AG09319 (cell line): ENCODE results near the gene VARS2.
"Not testable (repeated sequence)": the region's sequence is repeated elsewhere in the genome, so short reads cannot be mapped to it uniquely, and the experiment has no call there.

Experiments used
- DNase-seq: peaks from one replicate; pipeline ENCODE4 v3.0.0-alpha.2; 2010; ENCODE audit warnings: low read depth; ENCODE audit errors: extremely low read depth
- CTCF ChIP-seq: IDR thresholded peaks from 2 replicates; pipeline ENCODE4 v1.5.1; 2011; ENCODE audit warnings: low read depth, mild to moderate bottlenecking, inconsistent platforms, low read length, moderate library complexity

Gene VARS2

DNA sequence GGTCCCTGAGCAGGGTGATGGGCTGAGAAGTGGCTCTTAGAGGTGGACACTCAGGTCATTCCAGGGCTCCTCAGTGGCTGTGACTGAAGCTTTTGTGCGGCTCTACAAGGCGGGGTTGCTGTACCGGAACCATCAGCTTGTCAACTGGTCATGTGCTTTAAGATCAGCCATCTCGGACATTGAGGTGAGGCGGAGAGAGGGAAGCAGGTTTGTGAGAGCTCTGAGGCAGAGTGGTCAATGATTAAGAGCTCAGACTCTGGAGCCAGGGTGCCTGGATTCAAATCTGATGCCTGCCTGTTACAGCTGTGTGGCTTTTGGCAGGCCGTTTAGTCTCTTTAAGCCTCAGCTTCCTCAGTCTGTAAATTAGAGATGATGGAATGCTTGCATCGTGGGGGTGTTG, 3.0 kb downstream of the VARS2 start:
- DNase-seq, result no peak
- no peak for TF ChIP-seq CTCF

DNA sequence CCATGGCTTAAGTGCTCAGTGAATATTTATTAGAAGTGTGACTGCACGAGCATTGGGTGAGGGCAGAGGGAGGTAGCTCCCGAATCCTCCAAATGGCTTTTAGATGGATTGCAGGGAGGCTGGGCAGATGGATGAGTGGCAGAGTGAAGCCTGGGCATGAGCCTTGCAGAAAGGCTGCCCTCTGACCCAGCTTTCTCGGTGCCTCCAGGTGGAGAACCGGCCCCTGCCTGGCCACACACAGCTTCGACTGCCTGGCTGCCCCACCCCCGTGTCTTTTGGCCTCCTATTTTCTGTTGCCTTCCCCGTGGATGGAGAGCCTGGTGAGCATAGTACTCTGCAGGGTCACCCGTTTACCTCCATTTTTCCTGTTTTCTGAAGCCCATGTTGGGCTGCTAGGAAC, 3.4 kb downstream of the VARS2 start:
- no peak for DNase-seq
- no peak for TF ChIP-seq CTCF

DNA sequence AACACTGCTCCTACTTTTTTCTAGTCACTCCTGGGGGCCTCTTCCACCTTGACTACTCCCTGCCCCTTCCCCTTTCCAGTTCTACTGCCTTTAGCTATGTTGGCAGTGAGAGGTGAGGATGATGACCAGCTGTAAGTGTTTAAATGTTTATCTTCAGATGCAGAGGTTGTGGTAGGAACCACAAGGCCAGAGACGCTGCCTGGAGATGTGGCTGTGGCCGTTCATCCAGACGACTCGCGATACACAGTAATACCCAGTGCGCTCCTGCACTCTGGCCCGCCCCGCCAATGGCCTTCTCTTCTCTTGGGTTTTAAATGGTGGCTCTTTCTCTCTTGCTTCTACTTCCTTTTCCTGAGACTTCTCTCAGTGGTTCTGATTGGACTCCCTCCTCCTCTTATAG, 4.6 kb downstream of the VARS2 start:
- no peak for DNase-seq
- no peak for TF ChIP-seq CTCF

GRCh38 chr6:30922447-30922852, 8.4 kb downstream of the VARS2 start:
- no peak for TF ChIP-seq CTCF
- DNase-seq, result no peak

DNA sequence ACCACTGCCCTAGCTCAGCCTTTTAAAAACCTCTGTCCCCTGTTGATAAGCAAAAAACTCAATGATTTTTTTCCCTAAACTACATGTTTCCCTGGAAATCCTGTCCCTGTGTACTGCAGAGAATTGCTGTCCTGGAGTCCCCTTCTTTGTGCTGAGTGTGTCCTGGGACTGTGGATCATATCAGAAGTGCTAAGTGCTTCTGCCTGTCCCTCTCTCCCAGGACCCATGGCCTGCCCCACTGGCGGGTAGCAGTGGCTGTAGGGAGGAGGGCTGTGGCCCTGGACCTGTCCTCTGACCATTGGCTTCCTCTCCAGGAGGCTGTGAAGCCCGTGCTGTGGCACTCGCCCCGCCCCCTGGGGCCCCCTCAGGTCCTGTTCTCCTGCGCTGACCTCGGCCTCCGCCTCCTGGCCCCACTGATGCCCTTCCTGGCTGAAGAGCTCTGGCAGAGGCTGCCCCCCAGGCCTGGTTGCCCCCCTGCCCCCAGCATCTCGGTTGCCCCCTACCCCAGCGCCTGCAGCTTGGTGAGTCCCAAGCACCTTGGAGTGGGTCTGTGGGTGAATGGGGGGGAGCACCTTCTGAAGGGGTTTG, 10.1 kb downstream of the VARS2 start:
- DNase-seq, result not testable (repeated sequence)

DNA sequence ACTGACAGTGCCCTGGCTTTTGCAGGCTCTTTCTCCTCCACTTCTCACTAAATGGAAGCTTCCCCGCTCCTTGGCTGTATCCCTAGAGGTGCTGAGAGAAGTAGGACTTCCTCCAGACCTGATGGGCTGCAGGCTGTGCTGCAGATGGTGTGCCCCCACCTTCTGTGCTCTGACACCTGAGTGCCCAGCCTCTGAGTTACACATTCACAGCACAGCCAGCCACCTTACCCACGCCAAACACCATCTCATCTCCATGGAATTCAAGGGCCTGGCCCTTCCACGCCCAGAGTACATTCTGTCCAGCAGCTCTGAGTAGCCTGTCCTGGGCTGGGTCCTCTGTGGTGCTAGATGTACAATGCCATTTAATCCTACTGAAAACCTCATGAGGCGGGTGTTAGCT, 12.6 kb downstream of the VARS2 start:
- no peak for DNase-seq

DNA sequence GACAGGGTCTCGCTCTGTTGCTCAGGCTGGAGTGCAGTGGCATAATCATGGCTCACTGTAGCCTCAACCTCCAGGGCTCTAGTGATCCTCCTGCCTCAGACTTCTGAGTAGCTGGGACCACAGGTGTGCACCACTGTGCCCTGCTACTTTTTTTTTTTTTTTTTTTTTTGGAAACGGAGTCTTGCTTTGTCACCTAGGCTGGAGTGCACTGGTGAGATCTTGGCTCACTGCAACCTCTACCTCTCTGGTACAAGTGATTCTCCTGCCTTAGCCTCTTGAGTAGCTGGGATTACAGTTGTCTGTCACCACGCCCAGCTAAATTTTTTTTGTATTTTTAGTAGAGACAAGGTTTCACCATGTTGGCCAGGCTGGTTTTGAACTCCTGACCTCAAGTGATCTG, 13.0 kb downstream of the VARS2 start:
- DNase-seq, result not testable (repeated sequence)

More for the DNA sequence above, 12.6 kb downstream of the VARS2 start:
- no peak for TF ChIP-seq CTCF

- no peak for TF ChIP-seq CTCF
- no peak for DNase-seq
Observed at GRCh38 chr6:30928677-30929076, 14.6 kb downstream of the VARS2 start.
